Keratinocyte (primary cell): ENCODE results near the gene PLA2G4F.

Experiments
- EZH2 ChIP-seq: IDR thresholded peaks from one replicate; pipeline ENCODE4 v1.6.1; 2012; ENCODE audit warnings: inconsistent platforms, mild to moderate bottlenecking, low read length, moderate library complexity
- TF ChIP-seq, protein P1 (sequence below), 3 experiments: IDR thresholded peaks in 1 of 3; conservative IDR thresholded peaks in 1 of 3; optimal IDR thresholded peaks in 1 of 3; 2 replicates in 2 of 3; 3 replicates in 1 of 3; pipeline versions ENCODE3 to v1.5.1; 2011; ENCODE audit warnings: low read length in 3 of 3, mild to moderate bottlenecking in 3 of 3, moderate library complexity in 2 of 3, control low read depth in 1 of 3, inconsistent platforms in 1 of 3; ENCODE audit not compliant: insufficient read depth in 2 of 3; ENCODE audit errors: extremely low read depth in 1 of 3

DNA sequence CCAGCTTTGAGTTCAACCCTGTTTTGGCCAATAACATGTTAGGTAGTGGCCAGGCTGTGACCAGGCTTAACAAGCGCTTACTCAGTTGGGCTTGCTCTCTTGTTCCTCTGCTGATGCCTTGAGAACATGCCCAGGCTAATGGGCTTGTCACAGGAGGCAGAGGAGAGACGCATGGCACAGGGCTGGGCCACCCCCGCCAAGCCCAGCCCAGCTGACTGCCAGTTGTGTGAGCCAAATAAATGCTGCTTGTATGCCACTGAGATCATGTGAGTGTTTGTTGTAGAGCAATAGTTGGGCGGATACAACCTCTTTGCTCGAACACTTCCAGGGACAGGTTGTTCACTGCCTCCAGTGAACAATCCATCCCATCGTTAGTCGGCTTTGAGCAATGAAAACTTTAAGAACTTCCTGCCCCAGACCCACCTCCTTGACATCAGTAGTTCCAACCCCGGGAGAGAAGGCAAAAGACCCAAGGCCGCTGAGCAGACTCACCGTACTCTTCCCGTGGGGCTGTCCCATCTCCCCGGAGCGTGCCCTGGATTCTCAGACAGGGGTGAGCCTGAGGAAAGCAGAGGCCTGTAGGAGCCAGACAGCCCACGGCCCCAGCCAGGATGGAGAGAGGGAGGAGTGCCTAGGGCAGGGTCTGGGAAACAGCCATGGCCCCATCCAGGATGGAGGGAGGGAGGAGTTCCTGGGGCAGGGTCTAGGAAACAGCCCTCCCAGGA, 4.1 kb downstream of the PLA2G4F start:
- TF ChIP-seq, protein P1, sequence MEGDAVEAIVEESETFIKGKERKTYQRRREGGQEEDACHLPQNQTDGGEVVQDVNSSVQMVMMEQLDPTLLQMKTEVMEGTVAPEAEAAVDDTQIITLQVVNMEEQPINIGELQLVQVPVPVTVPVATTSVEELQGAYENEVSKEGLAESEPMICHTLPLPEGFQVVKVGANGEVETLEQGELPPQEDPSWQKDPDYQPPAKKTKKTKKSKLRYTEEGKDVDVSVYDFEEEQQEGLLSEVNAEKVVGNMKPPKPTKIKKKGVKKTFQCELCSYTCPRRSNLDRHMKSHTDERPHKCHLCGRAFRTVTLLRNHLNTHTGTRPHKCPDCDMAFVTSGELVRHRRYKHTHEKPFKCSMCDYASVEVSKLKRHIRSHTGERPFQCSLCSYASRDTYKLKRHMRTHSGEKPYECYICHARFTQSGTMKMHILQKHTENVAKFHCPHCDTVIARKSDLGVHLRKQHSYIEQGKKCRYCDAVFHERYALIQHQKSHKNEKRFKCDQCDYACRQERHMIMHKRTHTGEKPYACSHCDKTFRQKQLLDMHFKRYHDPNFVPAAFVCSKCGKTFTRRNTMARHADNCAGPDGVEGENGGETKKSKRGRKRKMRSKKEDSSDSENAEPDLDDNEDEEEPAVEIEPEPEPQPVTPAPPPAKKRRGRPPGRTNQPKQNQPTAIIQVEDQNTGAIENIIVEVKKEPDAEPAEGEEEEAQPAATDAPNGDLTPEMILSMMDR (optimal IDR thresholded peaks at IDR 0.05 in 1 of 3, IDR thresholded peaks at IDR 0.05 in 1 of 3, conservative IDR thresholded peaks at IDR 0.05 in 1 of 3; ENCODE audit: extremely low read depth in 1 of 3, insufficient read depth in 2 of 3, low read length in 3 of 3), result no peak
- TF ChIP-seq EZH2, result no peak
